Islet precursor cell (in vitro differentiated cells): ENCODE data around the gene CENPA.
"Not testable (repeated sequence)": the region's sequence is repeated elsewhere in the genome, so short reads cannot be mapped to it uniquely, and the experiment has no call there.

Experiments used
- DNase-seq: peaks from one replicate; pipeline ENCODE4 v3.0.0-alpha.2; 2018

CENPA gene

DNA sequence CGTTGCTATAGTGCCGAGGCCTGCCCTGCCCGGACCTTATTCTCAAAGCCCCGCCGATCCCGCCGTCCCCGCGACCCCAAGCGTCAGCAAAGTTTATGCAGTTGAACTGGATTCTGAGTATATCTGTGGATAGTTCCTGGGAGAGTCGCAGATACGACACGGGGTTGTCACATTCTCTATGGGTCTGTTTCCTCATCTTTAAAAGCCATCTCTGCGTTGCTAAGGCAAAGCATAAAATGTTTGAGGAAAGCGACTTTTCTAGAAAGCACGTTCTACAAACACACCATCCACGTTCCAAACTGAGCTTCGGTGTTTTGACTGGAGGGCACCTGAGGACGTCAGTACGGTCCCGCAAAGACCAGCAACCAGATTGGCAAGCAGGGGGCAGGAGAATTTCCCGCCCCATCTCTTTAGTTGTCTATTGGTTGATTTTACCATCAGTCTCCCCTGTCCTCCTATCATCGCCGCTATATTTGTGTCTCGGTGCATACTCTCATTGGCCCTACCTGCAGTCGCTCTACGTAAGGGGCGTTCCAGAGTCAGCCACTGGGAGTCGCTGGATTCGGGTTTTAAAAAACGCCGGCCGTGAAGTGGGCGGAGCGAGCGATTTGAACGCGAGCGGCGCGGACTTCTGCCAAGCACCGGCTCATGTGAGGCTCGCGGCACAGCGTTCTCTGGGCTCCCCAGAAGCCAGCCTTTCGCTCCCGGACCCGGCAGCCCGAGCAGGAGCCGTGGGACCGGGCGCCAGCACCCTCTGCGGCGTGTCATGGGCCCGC is at the start of gene CENPA:
CENPA (plus strand) TSS at position 626 of the 776 bp plus-strand sequence; CDS start at position 767, 141 bp downstream.
- DNase-seq: peak; percentile 99

DNA sequence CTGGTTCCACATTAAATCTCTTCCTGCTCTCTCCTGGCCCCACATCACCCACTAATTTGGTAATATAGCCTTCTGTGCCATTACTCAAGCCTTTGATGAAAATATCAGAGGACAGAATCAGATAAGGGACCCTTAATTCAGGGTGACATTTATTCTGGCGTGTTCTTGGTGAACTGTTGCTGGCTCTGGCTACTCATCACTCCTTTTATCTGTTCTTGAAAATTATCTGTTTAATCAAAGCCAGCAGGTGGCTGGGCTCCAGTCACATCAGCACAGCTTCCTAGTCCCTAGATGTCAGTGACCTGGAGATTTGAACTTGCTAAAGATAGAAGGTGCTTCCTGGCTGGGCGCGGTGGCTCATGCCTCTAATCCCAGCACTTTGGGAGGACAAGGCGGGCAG is 48.6 kb upstream of the CENPA start:
- no peak for DNase-seq

DNA sequence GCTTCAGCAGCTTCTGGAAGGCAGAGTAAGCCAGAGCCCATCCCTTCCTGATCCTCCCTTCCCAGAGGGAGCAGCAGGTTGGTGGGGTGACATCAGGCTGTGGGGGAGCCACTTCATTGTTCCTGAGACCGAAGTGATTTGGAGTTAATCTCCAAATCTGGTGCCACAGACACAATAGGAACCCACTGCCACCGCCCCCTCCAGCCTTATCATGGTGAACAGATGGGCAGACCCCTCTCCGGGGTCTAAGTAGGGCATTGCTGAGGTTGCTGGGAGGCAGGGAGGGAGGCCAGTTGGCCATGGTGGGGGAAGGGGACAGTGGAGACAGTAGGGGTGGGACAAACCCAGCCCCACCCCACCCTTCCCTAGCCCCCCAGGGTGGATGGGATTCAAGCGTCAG is 47.4 kb upstream of the CENPA start:
- DNase-seq: no peak

DNA sequence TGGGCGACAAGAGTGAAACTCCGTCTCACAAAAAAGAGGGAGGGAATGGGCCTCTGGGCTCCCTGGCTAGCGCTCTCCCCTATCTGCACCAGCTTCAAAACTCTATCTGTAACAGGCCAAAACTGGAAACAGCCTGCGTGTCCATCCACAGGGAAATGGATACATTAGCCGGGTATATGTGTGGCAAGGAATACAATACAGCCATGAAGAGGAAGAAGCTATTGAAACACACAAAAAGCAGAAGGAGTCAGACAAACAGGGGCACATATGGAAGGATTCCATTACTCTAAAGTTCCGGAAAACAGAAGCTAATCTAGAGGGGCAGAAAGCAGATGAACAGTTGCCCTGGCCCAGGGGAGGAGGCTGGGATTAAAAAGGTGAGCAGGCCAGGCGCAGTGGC is 46.3 kb upstream of the CENPA start:
- no peak for DNase-seq

DNA sequence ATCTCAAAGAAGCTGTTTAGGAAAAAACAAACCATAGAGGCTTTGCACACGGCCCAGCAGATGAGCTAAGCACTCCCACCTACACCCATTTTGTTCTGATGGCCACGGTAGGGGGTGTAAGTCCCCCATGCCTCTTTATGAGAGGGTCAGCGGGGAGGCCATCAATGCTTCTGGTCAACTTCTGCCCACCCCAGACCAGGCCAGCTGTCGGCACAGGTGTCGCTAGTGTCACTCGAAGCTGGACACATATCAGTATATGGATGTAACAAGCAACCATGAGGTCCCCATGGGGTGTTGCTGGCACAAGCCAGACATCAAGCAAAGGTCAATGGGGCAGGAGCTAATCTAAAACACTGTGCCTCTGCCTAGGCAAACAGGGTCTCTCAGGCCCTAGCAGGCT is 45.5 kb upstream of the CENPA start:
- no peak for DNase-seq

DNA sequence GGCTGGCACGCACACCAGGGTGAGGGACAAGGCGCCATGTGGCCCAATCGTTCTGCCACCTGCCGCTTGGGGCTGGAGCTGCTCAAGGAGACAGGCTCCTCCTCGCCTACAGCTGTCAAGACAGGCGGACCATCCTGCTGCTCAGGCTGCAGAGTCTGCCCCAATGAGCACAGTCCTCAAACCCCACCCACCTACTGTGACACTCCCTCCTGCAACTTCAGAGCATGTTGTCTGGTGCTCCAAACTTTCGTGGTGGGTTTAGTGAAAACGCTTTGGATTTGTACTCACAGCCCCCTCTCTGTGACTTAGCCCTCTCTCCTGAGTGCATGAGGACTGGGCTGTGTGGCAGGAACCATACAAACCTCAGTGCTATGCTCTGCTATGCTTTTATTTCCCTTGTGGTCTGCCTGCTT is 45.0 kb upstream of the CENPA start:
- DNase-seq: peak; percentile 78

DNA sequence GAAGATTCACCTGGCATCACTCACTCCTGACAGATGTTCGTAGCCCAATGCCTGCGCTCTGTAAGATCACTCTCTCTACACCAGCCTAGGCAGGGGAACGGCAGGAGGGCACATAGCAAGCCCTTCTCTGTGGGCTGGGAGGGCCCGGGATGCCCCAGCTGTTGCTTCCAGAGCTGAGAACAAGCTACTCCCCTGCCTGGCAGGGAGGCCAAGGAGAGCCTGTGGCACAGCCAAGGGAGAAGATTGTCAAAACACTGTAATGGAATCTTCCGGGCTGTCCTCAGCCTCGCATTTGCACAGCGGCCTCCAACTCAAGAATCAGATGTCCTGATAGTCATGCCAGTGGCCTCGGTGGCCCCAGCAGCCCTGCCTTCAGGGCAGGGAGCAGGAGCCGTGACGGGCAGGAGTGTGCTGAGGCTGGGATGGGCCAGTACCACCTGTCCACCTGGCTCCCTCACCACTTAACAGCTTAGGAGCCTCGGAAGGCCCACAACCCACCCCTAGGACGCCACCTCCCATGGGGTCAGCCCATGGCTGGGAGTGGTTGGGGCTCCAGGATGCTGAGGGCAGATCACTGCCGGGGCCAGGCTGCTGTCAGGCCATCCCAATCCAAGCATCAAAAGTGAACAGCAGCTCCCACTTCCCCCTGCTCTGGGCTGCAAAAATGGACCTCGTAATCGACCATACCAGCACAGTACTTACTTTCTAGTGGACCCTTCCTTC is 43.6 kb upstream of the CENPA start:
- DNase-seq: no peak

DNA sequence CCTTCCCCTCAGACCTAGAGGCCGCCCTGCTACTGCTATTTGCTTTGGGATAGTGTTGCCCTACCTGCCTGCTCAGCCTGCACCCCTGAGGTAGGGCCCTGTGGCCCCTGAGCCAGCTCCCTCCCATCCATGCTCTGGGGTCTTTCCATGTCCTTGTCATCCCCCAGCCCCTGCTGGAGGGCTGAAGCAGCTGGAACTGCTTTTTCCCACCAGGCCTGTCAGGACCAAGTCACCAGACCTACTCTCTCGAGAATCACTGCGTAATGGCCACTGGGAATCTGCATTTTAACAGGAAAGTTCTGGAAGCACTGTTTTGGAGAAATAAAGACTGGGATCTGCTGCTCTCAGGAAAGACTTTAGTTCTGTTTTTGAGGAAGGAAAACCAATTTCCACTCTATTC is 42.0 kb upstream of the CENPA start:
- no peak for DNase-seq

DNA sequence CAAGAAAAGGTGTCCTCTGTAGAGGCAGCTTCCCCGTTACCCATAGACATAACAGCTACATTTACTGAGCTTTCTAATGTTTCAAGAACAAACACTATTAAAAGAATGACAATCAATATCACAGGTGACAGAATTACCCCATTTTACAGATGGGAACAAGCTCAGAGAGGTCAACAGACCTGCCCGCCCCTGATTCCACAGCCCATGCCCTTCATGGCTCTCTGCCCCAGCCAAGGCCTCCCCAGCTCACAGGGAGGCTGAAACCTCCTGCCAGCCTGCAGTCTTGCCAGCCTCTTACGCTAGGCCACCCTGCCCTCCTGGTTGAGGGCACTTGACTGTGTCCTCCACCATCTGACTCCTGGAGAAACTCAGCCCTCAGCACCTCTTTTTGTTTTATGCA is 40.9 kb upstream of the CENPA start:
- no peak for DNase-seq

DNA sequence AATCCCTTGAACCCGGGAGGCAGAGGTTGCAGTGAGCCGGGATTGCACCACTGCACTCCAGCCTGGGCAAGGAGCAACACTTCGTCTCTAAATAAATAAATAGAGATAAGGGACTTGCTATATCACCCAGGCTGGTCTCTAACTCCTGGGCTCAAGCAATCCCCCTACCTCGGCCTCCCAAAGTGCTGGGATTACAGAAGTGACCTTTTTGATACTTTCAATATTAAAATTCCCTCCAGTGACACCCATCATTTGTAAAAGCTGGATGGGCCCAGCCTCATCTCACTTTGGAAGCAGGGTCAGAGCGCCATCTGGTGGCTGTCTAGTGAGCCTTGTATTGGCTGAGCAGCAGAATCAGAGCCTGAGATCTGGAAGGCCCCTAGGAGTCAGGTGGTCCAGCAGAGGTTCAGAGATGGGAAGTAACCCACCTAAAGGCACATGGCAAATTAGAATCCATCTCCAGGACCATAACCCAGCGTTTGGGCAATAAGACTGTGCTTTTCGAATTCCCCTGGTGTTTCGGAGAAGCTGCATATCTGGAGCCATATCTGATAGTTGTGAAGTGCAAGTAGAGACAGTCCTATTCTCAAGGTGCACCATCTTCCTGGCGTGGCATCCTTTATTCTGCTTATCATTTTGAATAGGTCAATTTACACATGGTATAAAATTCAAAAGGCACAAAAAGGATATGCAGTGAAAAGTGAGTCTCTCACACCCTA is 40.1 kb upstream of the CENPA start:
- DNase-seq: peak; percentile 87

DNA sequence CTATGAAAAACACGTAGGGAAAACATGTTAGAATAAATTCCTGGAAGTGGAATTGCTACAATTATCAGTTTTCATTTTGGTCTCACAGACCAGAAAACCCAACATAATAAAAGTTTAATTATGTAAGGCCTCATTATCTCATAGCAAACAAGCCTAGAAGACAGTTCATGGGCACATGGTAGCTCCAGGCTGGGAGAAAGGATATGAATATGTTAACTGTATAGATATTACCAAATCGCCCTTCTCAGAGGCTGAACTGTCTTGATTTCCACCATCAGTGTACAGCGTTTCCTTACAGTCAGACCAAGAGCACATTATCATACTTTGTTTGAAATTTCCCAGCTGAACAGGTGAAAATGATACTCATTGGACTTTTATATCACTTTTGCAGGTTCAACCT is 38.9 kb upstream of the CENPA start:
- DNase-seq: no peak

DNA sequence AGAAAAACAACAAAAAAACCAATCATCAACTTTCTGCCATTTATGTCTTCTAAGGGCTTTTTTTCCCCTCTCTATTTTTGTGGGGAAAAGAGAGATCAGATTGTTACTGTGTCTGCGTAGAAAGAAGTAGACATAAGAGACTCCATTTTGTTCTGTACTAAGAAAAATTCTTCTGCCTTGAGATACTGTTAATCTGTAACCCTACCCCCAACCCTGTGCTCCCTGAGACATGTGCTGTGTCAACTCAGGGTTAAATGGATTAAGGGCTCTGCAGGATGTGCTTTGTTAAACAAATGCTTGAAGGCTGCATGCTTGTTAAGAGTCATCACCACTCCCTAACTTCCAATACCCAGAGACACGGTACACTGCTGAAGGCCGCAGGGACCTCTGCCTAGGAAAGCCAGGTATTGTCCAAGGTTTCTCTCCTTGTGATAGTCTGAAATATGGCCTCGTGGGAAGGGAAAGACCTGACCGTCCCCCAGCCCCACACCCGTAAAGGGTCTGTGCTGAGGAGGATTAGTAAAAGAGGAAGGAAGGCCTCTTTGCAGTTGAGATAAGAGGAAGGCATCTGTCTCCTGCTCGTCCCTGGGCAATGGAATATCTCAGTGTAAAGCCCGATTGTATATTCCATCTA is 36.0 kb upstream of the CENPA start:
- DNase-seq: not testable (repeated sequence)

DNA sequence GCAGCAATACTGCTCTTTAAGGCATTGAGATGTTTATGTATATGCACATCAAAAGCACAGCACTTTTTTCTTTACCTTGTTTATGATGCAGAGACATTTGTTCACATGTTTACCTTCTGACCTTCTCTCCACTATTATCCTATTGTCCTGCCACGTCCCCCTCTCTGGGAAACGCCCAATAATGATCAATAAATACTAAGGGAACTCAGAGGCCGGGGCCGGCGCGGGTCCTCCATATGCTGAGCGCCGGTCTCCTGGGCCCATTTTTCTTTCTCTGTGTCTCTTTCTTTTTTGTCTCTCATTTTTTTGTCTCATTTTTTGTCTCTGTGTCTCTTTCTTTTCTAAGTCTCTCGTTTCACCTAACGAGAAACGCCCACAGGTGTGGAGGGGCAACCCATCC is 35.4 kb upstream of the CENPA start:
- not testable (repeated sequence) for DNase-seq

DNA sequence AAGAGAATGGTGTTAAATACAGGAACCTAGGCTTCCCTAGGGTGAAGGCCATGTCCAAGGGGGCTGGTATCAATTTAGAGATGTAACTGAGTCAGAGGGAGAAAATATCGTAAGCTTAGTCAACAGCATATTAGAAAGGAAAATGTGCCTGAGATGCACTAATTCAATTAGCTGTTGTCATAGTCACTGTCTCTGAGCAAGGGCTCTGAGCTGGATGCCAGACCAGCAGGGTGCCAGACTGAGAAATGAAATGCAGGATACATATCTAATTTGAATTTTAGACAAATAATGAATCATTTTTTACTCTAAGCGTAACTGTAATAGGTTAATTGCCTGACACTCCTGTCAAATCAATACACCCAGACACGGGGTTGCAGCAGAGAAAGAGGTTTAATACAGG is 33.2 kb upstream of the CENPA start:
- DNase-seq: no peak

DNA sequence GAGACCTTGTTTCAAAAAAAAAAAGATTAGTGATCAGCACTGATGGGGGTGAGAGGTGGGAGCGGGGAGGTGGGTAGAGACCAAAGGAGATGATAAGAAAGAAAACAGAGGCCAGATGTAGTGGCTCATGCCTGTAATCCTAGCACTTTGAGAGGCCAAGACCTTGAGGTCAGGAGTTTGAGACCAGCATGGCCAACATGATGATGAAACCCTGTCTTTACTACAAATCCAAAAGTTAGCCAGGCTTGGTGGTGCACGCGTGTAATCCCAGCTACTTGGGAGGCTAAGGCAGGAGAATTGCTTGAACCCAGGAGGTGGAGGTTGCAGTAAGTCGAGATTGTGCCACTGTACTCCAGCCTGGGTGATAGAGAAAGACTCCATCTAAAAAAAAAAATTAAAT is 31.3 kb upstream of the CENPA start:
- no peak for DNase-seq

DNA sequence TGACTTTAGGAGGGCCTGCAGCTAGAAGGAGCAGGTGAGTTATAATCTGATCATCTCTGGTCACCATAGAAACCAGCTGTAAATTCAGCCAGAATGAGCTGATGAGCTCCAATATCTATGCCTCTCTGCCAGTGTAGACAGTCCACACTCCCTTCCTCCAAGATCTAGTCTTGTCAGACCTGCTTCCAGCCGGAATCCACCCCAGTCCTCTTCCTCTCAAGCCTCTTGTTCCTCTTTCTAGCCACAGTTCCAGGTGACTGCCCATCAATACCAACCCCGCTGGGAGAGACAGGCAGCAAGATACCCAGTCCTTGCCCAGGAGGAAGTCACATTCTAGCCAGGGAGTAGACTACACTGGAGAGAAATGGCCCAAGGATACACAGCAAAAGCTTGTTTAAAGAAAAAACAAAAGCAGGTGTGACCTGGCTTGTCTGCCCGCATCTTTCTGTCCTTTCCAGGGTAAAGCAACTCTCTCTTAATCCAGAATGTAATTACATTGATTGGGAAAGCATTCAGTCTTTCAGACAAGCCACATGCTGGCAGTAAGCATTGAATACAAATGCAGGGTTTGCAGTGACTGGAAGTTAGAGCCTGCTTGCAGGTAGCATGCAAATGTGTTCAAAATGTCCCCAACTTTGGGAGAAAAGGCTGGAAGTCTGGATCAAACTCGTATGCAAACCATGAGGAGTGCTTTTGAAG is 30.7 kb upstream of the CENPA start:
- no peak for DNase-seq

DNA sequence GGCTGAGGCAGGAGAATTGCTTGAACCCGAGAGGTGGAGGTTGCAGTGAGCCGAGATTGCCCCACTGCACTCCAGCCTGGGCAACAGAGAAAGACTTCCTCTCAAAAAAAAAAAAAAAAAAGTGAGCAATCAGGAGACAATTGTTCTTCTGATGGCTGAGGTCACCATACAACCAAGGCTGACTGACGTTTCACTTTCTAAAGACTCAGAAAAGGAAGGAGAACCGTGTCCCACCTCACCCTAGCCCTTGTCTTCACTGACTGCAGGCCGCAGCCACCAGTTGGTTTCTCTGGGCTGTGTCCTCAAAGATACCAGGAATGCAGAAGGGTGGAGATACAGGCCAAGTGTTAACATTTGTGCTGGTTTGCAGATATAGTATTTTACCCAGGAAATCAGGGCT is 29.5 kb upstream of the CENPA start:
- no peak for DNase-seq

DNA sequence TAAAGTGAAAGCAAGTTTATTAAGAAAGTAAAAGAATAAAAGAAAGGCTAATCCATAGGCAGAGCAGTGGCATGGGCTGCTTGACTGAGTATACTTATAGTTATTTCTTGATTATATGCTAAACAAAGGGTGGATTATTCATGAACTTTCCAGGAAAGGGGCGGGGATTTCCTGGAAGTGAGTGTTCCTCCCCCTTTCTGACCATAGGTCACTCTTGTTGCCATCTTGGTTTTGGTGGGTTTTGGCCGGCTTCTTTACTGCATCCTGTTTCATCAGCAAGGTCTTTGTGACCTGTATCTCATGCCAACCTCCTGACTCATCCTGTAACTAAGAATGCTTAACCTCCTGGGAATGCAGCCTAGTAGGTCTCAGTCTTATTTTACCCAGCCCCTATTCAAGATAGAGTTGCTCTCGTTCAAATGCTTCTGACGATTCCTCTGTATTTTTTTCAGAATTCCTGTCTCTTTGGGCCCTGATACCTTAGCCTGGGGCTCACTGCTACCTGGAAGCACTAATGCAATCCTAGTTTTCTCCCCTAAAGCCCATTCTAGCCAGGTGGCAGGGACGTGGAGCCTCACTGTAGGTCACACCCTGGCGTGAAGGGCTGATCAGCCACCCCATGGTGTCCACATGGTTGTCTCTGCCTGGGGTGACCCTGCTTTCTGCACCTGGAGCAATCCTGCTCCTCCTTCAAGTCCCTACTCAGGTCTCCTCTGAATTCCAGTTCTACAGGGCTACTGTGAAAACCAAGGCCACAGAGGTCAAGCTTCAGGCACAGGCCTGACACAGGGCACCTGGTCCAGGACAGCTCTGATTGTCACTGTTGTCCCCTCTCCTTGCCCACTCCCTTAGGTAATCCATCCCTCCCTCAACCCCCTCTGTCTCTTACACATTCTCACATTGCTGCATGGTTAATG is 27.7 kb upstream of the CENPA start:
- peak; percentile 95 for DNase-seq

DNA sequence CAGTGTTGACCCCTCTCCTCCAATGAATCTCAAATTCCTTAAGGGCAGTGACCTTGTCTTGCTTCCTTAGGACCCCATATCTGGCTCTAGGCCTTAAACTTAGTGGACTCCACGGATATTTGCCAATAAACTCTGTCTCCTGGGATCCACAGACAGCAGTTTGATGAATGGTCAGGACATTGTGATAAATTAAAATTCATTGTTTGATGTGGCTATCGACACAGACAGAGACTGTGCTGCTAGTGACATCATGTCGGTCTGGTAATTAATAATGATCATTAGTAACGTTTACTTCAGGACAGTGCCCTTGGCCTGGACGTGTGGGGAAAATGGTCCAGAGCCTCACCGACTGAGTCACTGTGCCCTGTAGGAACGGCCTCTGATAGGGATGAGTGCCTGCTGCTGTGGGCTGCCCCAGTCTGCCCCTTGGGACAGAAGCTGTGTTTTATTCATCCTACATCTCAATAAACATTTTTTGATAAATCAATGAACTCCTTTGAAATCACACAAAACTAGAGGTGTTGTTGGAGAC is 27.0 kb upstream of the CENPA start:
- DNase-seq: no peak

DNA sequence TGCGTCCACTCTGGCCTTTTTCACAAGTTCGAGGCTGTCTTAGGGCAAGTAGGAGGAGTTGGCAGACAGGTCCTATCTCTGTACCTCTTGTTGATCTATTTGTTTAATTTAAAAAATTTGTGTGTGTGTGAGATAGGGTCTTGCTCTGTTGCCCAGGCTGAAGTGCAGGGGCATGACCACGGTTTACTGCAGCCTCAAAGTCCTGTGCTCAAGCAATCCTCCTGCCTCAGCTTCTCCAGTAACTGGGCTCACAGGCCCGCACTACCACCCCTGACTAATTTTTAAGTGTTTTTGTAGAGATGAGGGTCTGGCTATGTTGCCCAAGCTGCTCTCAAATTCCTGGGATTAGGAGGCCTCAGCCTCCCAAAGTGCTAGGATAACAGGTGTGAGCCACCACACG is 26.0 kb upstream of the CENPA start:
- no peak for DNase-seq

DNA sequence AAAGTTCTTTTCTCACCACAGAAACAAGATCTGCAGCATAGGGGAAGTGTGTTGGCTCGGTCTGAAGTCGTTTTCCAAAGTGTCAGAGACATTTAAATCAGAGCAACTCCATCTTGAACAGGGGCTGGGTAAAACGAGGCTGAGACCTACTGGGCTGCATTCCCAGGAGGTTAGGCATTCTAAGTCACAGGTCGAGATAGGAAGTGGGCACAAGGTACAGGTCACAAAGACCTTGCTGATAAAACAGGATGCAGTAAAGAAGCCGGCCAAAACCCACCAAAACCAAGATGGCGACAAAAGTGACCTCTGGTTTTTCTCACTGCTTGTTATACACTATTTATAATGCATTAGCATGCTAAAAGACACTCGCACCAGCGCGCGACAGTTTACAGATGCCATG is 24.9 kb upstream of the CENPA start:
- not testable (repeated sequence) for DNase-seq
